Stimulated activated CD8-positive, alpha-beta memory T cell treated with anti-CD3 and anti-CD28 coated beads, Interleukin-12 subunit alpha, Interleukin-12 subunit beta, amount 100 ng/mL, for 4 hours (primary cell): ENCODE data around the gene BET1L.
"Not testable (repeated sequence)": the region's sequence is repeated elsewhere in the genome, so short reads cannot be mapped to it uniquely, and the experiment has no call there.

Experiments used
- DNase-seq: peaks from one replicate; pipeline ENCODE4 v3.0.0-alpha.2; 2020; ENCODE audit warnings: low read depth

BET1L gene

DNA sequence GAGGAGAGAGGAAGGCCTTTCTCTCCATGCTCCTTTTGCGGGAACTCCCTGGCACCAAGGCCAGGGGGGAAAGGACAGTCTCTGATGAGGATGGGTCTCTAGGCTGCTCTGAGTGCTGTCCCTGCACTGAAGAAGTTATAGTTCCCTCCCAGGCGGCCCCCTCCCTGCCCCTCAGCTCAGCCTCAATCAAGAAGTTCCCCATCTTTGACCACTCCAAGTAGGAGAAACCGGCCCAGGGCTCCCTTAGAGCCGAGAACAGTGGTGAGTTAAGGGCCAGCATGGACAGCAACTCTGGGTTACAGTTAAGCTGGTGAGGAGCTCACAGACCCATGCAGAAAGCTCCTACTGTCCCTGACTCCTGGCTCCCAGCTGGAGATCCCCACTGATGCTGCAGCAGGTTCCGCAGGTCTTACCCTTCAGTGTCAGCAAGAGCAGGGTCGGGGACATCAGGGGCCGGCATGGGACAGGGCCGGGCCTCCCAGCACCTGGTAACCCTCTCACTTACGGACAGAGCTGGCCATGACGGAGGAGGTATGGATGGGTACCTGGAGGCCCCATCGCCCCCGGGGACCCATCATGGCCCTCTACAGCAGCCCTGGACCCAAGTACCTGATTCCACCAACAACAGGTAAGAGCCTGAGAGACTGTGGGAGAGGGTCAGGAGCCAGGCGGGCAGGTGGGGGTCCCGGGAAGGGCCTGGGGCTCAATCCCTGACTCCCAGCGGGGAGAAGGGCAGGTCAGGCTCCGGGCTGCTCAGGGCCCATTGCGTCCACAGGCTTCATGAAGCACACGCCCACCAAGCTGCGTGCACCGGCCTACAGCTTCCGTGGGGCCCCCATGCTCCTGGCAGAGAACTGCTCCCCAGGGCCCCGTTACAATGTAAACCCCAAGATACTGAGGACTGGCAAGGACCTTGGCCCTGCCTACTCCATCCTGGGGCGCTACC, 10.1 kb downstream of the BET1L start:
- DNase-seq: no peak

GRCh38 chr11:193481-193880, 13.7 kb downstream of the BET1L start:
- not testable (repeated sequence) for DNase-seq

- not testable (repeated sequence) for DNase-seq
Measured at GRCh38 chr11:192674-193128, 14.5 kb downstream of the BET1L start, which contains the start of gene SCGB1C1. Gene SCGB1C1, plus strand, starts transcription at chr11:193078. Its CDS starts 22 bp downstream, at chr11:193100.

- peak; percentile 48 for DNase-seq
Measured at GRCh38 chr11:191490-192478, 15.4 kb downstream of the BET1L start.

DNA sequence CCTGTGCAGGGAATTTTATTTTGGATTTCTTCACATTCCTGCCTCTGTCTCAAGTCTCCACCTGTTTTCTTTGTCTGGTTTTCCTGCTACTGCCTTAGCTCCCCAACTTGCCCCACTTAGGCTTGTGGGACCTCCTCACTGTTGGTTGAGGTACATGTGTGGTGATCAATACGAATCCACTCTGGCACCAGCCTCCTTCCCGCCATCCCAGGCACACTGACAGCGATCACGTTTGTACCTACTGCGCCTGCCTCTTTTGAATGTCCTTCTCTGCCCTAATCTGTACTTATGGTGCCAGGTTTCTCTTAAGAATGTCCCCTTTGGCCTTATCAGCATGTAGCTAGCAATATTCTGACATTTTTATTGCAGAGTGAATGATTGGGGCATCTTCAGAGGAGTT, 16.7 kb downstream of the BET1L start:
- DNase-seq: not testable (repeated sequence)

DNA sequence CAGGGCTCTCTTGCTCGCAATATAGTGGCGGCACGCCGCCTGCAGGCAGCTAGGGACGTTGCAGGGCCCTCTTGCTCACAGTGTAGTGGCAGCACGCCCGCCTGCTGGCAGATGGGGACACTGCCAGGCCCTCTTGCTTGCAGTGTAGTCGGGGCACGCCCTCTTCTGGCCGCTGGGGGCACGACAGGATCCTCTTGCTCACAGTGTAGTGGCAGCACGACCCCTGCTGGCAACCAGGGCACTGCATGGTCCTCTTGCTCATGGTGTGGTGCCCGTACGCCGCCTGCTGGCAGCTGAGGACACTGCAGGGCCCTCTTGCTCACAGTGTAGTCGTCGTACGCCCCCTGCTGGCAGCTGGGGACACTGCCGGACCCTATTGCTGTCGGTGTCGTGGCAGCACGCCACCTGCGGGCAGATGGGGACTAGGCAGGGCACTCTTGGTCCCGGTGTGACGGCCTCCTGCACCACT, 17.3 kb downstream of the BET1L start:
- DNase-seq: not testable (repeated sequence)

GRCh38 chr11:189200-189783, 17.9 kb downstream of the BET1L start:
- not testable (repeated sequence) for DNase-seq

DNA sequence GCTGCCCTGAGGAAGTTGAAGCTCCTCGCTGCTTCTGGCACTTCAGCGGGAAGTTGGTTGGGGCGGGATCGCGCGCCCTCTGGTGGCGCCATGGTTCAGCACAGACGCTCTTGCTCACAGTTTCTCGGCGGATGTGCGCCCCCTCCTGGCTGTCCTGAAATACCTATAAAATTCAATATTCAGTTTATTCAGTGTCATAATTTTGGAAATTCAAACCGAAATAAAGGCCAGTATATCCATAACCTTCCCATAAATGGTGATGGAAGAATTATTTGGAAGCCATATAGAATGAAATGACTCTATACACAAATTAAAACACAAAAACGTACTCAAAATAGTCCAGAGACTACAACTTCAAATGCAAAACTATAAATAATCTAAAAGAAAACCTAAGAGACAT, 27.0 kb downstream of the BET1L start:
- DNase-seq: not testable (repeated sequence)
